RWPE1 (cell line): ENCODE data around the gene RFTN2.
"Not testable (repeated sequence)": the region's sequence is repeated elsewhere in the genome, so short reads cannot be mapped to it uniquely, and the experiment has no call there.

Experiments used
- CTCF ChIA-PET: fragments of 350-600 bp; sonication (Branson Sonifier 250); formaldehyde crosslinking; extraction: SDS; loops from one replicate; lab custom pipeline; 2021; lab: Yijun Ruan, JAX
- POLR2A ChIA-PET: fragments of 400-600 bp; formaldehyde crosslinking; extraction: SDS; loops from one replicate; lab custom pipeline; 2020; ENCODE audit warnings: antibody characterized with exemption; ENCODE audit not compliant: low non-redundant PET; lab: Yijun Ruan, JAX
- DNase-seq: peaks from one replicate; pipeline ENCODE4 v3.0.0; 2012; ENCODE audit warnings: low spot score
- H3K27ac ChIP-seq: fragments of 450-650 bp; 2 replicates; pipeline ENCODE4 v1.5.1; 2017
- CTCF ChIP-seq: fragments of 450-650 bp; conservative IDR thresholded peaks from 2 replicates; pipeline ENCODE4 v1.5.1; 2017; ENCODE audit warnings: low read depth, mild to moderate bottlenecking

Gene RFTN2

GRCh38 chr2:197559681-197560080 lies 115.7 kb downstream of the RFTN2 start:
- no peak for TF ChIP-seq CTCF
- POLR2A ChIA-PET: no interaction called here
- H3K27ac ChIP-seq: no peak overlapping the region
- CTCF ChIA-PET: no interaction called here
- DNase-seq: no peak

- TF ChIP-seq CTCF: no peak
- H3K27ac ChIP-seq: 0 out of 2 replicates have a peak overlapping the region, but pooled peaks have one; percentile 0
- ChIA-PET POLR2A (no interaction called here), CTCF (interaction anchor here (0.7 kb wide), 1 partner anchor 255 kb away, joined by 3 read pairs; no protein-coding TSS in a partner anchor)
- no peak for DNase-seq
Observed at GRCh38 chr2:197558393-197558792, 117.0 kb downstream of the RFTN2 start.

- TF ChIP-seq CTCF: no peak
- ChIA-PET CTCF (no interaction called here), POLR2A (no interaction called here)
- no peak overlapping the region for H3K27ac ChIP-seq
- no peak for DNase-seq
Observed at GRCh38 chr2:197556456-197556855, 118.9 kb downstream of the RFTN2 start.

- CTCF ChIA-PET: no interaction called here
- no peak overlapping the region for H3K27ac ChIP-seq
- TF ChIP-seq CTCF: no peak
- POLR2A ChIA-PET: no interaction called here
- DNase-seq: no peak
Observed at GRCh38 chr2:197555467-197555866, 119.9 kb downstream of the RFTN2 start.

GRCh38 chr2:197551260-197551659 lies 124.1 kb downstream of the RFTN2 start:
- POLR2A ChIA-PET, H3K27ac ChIP-seq, DNase-seq: not testable (repeated sequence)
- CTCF ChIA-PET: interaction anchor here (1.0 kb wide), 1 partner anchor 9 kb away, joined by 4 read pairs; no protein-coding TSS in a partner anchor

DNA sequence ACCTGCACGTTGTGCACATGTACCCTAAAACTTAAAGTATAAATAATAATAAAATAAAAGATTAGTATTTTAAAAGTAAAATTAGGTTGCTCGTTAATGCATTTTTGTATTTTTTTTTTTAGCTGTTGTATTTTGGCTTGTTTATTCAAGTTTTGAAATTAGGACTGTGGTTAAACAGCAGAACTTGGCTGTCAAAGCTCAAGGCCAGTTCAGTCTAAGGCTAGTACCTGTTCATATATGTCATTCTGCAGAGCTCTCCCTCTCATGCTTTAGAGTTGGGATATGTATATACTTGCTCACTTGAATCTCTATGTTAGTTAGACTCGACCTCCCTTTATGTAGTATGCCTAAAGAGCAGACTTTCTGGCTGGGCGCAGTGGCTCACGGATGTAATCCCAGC lies 126.8 kb downstream of the RFTN2 start:
- TF ChIP-seq CTCF: no peak
- H3K27ac ChIP-seq: no peak overlapping the region
- ChIA-PET CTCF (interaction anchor here (0.6 kb wide), 1 partner anchor 41 kb away, joined by 5 read pairs; no protein-coding TSS in a partner anchor), POLR2A (no interaction called here)
- no peak for DNase-seq

DNA sequence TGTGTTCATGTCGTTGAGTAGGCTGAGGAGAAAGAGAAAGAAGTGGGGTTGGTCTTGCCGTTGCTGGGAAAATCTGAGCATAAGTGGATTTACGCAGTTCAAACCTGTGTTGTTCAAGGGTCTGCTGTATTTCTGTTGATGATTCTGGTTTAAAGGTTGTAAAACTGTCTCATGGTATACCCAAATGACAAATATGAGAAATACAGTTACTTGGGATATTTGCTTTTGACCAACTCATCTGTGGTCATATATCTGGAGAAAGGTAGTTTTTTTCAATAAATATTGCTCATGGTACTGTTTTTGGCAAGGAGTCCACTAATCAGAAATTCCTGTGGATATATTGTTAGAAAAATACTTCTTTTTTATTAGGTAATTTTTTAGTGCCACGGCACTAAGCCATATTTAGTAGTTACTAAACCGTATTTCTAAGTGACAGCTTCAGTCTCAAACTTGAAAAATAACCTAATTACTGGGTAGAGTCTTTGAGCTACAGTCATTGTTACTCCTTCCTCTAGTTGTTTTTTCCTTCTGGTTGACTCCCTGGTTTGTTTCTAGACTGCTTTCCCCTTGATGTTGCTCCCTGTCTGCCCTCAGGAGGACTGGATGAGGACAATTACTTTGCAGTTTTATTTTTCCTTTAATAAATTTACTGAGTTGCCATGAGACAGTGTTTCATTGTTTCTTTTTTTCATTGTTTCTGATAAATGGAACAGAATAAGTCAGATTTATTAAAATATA lies 128.1 kb downstream of the RFTN2 start:
- CTCF ChIA-PET: no interaction called here
- POLR2A ChIA-PET: no interaction called here

More for the DNA sequence above, 128.1 kb downstream of the RFTN2 start:
- TF ChIP-seq CTCF: no peak
- DNase-seq: no peak
- no peak overlapping the region for H3K27ac ChIP-seq
